Stimulated activated CD8-positive, alpha-beta memory T cell treated with anti-CD3 and anti-CD28 coated beads, Interleukin-2, amount 100 ng/mL, for 48 hours (primary cell): ENCODE data around the gene MAGEB1.

ENCODE experiments used
- DNase-seq, 2 donors: peaks; one replicate each; pipeline ENCODE4 v3.0.0-alpha.2; 2020; ENCODE audit warnings: low read depth in 2 of 2

MAGEB1 gene

GRCh38 chrX:30296408-30297254 lies 49.7 kb downstream of the MAGEB1 start:
- no peak for DNase-seq

GRCh38 chrX:30301208-30301607 lies 54.3 kb downstream of the MAGEB1 start:
- no peak for DNase-seq
